Measurements from ENCODE around the gene CAMKK2.

- TF ChIP-seq YY1 (IDR thresholded peaks at IDR 0.05; ENCODE audit: insufficient read depth, insufficient read length) (no peak), ZNF274 (IDR thresholded peaks at IDR 0.05; ENCODE audit: low read depth, low read length) (no peak), SUZ12 (IDR thresholded peaks at IDR 0.05; ENCODE audit: extremely low read depth, insufficient read depth, insufficient read length) (no peak)
Measured at GRCh38 chr12:121191151-121191550, 105.4 kb downstream of the CAMKK2 start.

Measured in NT2/D1 (cell line).